Testis (tissue), 2 donors: ENCODE measurements around the gene DENND1A.

ENCODE experiments used
- CTCF ChIP-seq, 3 experiments: fragments of 450-650 bp in 2 of 3; fragments of 200-600 bp in 1 of 3; sonication (generic) in 1 of 3; IDR thresholded peaks; one replicate each; pipeline ENCODE4 v1.5.1; 2016 to 2019; ENCODE audit warnings: antibody characterized with exemption in 3 of 3, mild to moderate bottlenecking in 2 of 3, moderate library complexity in 1 of 3
- POLR2A ChIP-seq: fragments of 450-650 bp; IDR thresholded peaks from one replicate; pipeline ENCODE4 v1.6.1; 2017; ENCODE audit warnings: antibody characterized with exemption, mild to moderate bottlenecking, moderate library complexity

- TF ChIP-seq CTCF (IDR thresholded peaks at IDR 0.05) (no peak), POLR2A (no peak)
Measured at GRCh38 chr9:123691765-123692303, 238.1 kb downstream of the DENND1A start.
